Cerebellar nuclear complex (tissue), 1 donor: ENCODE data around the gene LAMA2.
"Not testable (repeated sequence)": the region's sequence is repeated elsewhere in the genome, so short reads cannot be mapped to it uniquely, and the experiment has no call there.

Experiments used
- DNase-seq, 2 experiments: peaks; one replicate each; lab custom pipeline; 2025; lab: John Stamatoyannopoulos, UW

LAMA2 gene

GRCh38 chr6:129073051-129073450 is 190.1 kb downstream of the LAMA2 start:
- DNase-seq: no peak

- no peak for DNase-seq
Observed at GRCh38 chr6:129073691-129074395, 190.9 kb downstream of the LAMA2 start.

DNA sequence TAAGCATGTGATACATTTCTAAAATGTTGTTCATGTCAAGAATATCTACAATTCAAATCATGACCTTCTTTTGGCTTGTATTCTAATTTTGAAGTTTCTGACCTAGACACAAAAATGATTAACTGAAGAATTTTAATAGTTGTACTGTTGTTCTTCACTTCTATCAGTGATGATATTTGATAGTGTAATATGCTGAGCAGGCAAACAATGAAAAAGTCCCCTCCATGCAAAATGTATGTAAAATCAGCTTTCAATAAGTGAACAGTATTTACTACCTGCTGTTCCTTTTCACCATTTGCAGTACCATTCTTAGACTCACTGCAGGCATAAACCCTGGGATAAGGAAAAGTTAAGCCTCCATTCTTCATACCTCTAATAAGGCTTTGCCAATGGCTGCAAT is 201.5 kb downstream of the LAMA2 start:
- DNase-seq: no peak

DNA sequence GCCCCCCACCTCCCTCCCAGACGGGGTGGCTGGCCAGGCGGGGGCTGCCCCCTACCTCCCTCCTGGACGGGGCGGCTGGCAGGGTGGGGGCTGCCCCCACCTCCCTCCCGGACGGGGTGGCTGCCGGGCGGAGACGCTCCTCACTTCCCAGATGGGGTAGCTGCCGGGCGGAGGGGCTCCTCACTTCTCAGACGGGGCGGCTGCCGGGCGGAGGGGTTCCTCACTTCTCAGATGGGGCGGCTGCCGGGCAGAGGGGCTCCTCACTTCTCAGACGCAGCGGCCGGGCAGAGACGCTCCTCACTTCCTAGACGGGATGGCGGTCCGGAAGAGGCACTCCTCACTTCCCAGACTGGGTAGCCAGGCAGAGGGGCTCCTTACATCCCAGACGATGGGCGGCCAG is 205.5 kb downstream of the LAMA2 start:
- not testable (repeated sequence) for DNase-seq

DNA sequence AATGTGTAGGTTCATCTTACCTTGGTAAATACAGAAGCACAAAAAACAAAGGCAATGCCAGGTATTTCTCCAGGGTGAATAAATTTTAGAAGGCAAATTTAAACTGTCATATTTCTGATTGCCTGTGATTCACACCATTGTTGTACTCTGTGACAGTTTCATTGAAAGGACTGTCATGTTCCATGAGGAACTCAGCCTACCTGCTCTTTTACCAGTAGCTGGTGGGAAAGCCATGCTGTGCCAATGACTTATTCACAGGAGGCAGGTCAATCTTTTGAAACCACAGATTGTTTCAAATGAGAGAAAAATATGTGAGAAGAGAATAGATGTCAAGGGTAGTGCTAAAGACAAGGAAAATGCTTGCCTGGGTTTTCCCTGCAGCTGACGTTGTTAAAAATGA is 206.4 kb downstream of the LAMA2 start:
- DNase-seq: no peak

DNA sequence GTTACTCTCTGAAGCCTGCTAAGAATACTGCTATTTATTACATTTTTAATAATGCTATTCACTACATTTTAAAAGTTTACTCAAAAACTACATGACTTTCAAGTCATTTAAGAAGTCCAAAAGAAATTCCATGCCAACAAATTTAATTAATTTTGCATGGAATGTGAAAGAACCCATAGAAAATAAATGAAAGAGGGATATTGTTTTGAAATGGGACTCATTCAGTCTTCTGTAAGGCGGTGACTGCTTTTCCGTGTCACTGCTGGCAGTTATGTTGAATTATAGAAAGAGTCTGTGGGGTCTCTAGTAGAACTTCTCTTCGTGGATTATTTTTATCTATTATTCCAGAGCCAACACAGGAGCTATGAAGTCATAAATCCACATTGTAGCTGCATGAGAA is 211.2 kb downstream of the LAMA2 start:
- no peak for DNase-seq

GRCh38 chr6:129096651-129097290 is 213.8 kb downstream of the LAMA2 start:
- no peak for DNase-seq

DNA sequence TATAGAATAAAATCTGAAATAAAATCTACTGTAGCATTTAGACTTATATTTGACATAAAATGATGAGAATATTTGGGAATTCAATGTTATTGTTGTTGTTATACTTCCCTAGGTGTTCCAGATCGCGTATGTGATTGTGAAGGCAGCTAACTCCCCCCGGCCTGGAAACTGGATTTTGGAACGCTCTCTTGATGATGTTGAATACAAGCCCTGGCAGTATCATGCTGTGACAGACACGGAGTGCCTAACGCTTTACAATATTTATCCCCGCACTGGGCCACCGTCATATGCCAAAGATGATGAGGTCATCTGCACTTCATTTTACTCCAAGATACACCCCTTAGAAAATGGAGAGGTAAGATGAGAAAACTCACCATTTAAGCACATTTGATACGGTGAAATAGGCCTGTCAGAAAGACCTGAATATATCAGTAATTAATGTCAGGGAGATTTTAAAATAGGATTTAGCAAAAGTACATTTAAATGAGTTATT is 215.2 kb downstream of the LAMA2 start:
- no peak for DNase-seq

DNA sequence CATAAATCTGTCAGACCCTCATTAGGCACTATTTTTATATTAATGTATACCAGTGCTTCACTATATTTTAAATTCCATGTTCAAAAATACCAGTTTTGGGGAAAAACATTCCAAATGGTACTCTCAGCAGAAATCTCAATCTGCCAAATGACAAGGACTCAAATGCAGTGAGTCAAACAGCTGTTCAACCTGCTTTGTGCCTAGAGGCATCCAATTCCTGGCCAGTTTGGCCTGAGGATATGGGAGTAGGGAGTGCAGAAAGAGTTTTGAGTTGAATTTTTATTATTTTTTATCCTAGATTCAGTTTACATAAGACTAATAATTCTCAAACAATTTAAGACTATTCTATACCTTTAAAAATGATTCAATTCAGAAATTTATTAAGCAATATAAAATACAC is 216.8 kb downstream of the LAMA2 start:
- DNase-seq: no peak

- DNase-seq: no peak
Observed at GRCh38 chr6:129100164-129100563, 217.2 kb downstream of the LAMA2 start.

GRCh38 chr6:129102741-129103140 is 219.8 kb downstream of the LAMA2 start:
- no peak for DNase-seq

- DNase-seq: no peak
Observed at GRCh38 chr6:129104131-129104530, 221.2 kb downstream of the LAMA2 start.

DNA sequence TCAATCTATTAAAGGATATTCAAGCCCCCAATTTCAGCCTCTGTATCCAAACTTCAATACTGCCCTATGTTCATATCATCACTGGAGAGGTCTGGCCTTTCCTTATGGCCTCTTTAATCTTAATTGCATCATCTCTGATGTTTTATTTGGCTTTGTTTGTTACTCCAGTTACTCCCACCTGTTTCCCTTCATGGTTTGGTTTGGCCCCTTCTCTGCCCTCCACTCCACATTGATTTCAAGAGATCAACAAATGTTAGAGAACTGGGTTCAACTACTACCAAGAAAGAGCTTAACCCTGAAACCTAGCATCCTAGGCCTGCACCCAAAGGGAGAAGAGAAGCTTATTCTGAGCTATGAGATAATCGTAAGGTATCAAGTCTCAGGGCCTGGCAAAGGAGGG is 221.6 kb downstream of the LAMA2 start:
- DNase-seq: no peak

GRCh38 chr6:129105035-129105434 is 222.1 kb downstream of the LAMA2 start:
- no peak for DNase-seq

GRCh38 chr6:129105793-129106192 is 222.9 kb downstream of the LAMA2 start:
- no peak for DNase-seq

- no peak for DNase-seq
Observed at GRCh38 chr6:129108337-129108736, 225.4 kb downstream of the LAMA2 start.

DNA sequence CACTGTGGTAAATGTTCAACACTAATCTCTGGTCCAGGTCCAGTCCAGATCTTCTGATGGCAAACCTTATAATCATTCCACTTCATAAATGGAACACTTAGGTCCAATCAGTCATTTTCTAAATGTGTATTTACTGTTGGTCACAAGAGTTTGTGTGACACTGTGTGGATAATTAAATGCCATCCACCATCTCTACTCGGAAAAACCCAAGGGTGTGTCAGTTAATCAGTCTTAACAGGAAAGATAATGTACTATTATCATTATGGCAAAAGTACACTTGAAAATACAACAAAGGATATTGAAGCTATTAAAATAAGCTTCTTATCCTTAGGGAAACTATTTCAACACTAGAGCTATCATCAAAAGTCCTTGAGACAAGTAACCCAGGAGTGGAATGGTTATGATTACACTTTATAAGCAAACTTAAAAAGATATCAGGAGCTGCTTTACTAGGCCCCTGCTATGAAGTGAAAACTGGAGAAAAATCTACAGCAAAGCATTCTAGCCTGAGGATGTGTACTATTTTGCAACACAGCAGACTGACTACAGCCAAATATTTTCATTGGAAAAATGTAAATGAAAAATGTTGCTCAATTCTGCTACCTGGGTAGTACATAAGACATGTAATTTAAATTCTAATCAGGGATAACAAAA is 227.9 kb downstream of the LAMA2 start:
- no peak for DNase-seq

DNA sequence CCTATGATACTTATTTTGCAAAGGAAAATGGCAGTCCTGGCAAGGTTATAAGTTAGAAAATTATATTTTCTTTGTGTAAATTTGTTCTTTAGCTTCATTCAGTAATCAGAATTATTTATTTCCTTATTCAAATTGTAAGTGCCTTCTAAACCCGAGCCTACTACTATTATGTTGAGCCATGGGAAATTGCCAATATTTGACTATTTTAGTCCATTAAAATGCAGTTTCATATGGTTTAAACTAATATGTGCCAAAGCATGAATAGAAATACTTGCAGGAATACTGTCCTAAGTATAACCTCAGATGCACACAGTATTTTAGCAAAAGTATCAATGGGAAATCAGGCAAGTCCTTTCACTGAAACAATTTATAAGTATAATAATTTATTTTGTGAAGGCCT is 228.4 kb downstream of the LAMA2 start:
- DNase-seq: no peak

DNA sequence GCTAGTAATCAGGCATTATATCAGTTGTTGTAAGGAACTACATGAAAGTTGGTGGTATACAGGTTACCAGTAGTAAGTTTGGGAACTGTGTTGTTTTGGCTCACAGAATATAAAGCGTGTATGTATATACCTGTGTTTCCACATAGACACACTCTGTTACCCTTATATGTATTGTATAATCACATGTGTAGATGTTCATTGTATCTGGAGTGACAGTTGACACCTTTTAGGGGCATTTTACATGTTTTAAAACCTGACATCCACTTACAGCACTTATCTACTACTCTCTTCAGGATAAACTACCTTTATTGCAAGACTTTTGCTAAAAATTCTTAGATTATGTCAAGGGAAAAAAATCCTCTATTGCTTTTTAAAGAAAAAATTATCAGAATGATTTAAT is 228.9 kb downstream of the LAMA2 start:
- no peak for DNase-seq

- DNase-seq: no peak
Observed at GRCh38 chr6:129112591-129112990, 229.7 kb downstream of the LAMA2 start.

- DNase-seq: no peak
Observed at GRCh38 chr6:129113637-129114036, 230.7 kb downstream of the LAMA2 start.

- DNase-seq: no peak
Observed at GRCh38 chr6:129114636-129115391, 231.9 kb downstream of the LAMA2 start.
